HepG2 (cell line): ENCODE data around the gene TOR1AIP1. TPM values are rescaled to one million over a fixed set of nuclear protein-coding genes. Genes with fewer than 3 reads are reported as not detected.

Source experiments
- ADNP ChIP-seq: sonication (generic); formaldehyde crosslinking; IDR thresholded peaks from 2 replicates; pipeline ENCODE4 v1.4.0; 2020; ENCODE audit warnings: missing genetic modification reagents
- ARNT2 ChIP-seq: sonication (generic); formaldehyde crosslinking; IDR thresholded peaks from 2 replicates; pipeline ENCODE4 v1.8.0; 2022; ENCODE audit warnings: mild to moderate bottlenecking, low read depth, missing genetic modification reagents, moderate library complexity
- ATF1 ChIP-seq: IDR thresholded peaks from 2 replicates; pipeline ENCODE4 v1.6.1; 2016; ENCODE audit warnings: mild to moderate bottlenecking, control low read depth
- CEBPB ChIP-seq: IDR thresholded peaks from 2 replicates; pipeline ENCODE4 v1.6.1; 2011; ENCODE audit warnings: low read depth, low read length, improper control_type of control experiment, borderline replicate concordance
- HDAC1 ChIP-seq: sonication (generic); formaldehyde crosslinking; IDR thresholded peaks from 2 replicates; pipeline ENCODE4 v1.5.1; 2020; ENCODE audit warnings: mild to moderate bottlenecking, missing genetic modification reagents
- HNRNPH1 ChIP-seq: fragments of 200-400 bp; formaldehyde crosslinking; optimal IDR thresholded peaks from 2 replicates; pipeline ENCODE3; 2017; ENCODE audit warnings: mild to moderate bottlenecking, low read depth, low read length
- IRF9 ChIP-seq: sonication (generic); formaldehyde crosslinking; IDR thresholded peaks from 2 replicates; pipeline ENCODE4 v1.8.0; 2022; ENCODE audit warnings: missing genetic modification reagents, mild to moderate bottlenecking, borderline replicate concordance
- MEIS1 ChIP-seq: sonication (generic); formaldehyde crosslinking; IDR thresholded peaks from 2 replicates; pipeline ENCODE4 v1.9.0; 2021; ENCODE audit warnings: mild to moderate bottlenecking, missing genetic modification reagents, moderate library complexity, borderline replicate concordance
- MYPOP ChIP-seq: sonication (generic); formaldehyde crosslinking; IDR thresholded peaks from 2 replicates; pipeline ENCODE4 v1.8.1; 2023; ENCODE audit warnings: mild to moderate bottlenecking, moderate library complexity, missing genetic modification reagents
- SUZ12 ChIP-seq: fragments of 150-350 bp; IDR thresholded peaks from 2 replicates; pipeline ENCODE4 v1.6.1; 2014; ENCODE audit warnings: low read depth, low read length
- U2AF2 ChIP-seq: fragments of 200-400 bp; formaldehyde crosslinking; IDR thresholded peaks from 2 replicates; pipeline ENCODE4 v1.6.1; 2017; ENCODE audit warnings: low read depth, mild to moderate bottlenecking, low read length
- ZBTB10 ChIP-seq: sonication (generic); formaldehyde crosslinking; IDR thresholded peaks from 2 replicates; pipeline ENCODE4 v1.4.0; 2020; ENCODE audit warnings: missing genetic modification reagents, borderline replicate concordance
- ZFP91 ChIP-seq: sonication (generic); formaldehyde crosslinking; IDR thresholded peaks from 2 replicates; pipeline ENCODE4 v1.9.0; 2022; ENCODE audit warnings: missing genetic modification reagents, mild to moderate bottlenecking, borderline replicate concordance
- ZNF207 ChIP-seq: fragments of 450-650 bp; IDR thresholded peaks from 2 replicates; pipeline ENCODE4 v1.6.1; 2016; ENCODE audit warnings: antibody characterized with exemption, borderline replicate concordance
- ZNF317 ChIP-seq: sonication (generic); formaldehyde crosslinking; IDR thresholded peaks from 2 replicates; pipeline ENCODE4 v1.5.0; 2020; ENCODE audit warnings: mild to moderate bottlenecking, missing genetic modification reagents
- ZNF343 ChIP-seq: sonication (generic); formaldehyde crosslinking; IDR thresholded peaks from 2 replicates; pipeline ENCODE4 v1.4.0; 2020; ENCODE audit warnings: mild to moderate bottlenecking, missing genetic modification reagents
- ZNF746 ChIP-seq: sonication (generic); formaldehyde crosslinking; IDR thresholded peaks from 2 replicates; pipeline ENCODE4 v1.8.0; 2022; ENCODE audit warnings: mild to moderate bottlenecking, missing genetic modification reagents
- polyA plus RNA-seq, 8 experiments: library from polyadenylated mRNA; depleted of rRNA in 3 of 8; stranded (reverse) in 7 of 8; unstranded in 1 of 8; fragments of >200 nt; fragmentation: Illumina TruSeq in 4 of 8; extraction: Trizol in 4 of 8; gene quantifications; 2 replicates each; pipeline versions ENCODE4 v1.2.1 to v1.2.3, GENCODE V29; 2011 to 2016; ENCODE audit warnings: low read depth in 4 of 8, missing spikeins in 1 of 8, mixed read lengths in 1 of 8; ENCODE audit not compliant: insufficient read depth in 1 of 8
- total RNA-seq, 5 experiments: library from RNA; depleted of rRNA; stranded (reverse); fragments of >200 nt; fragmentation: Illumina TruSeq; extraction: Trizol; gene quantifications; 2 replicates each; pipeline ENCODE4 v1.2.3, GENCODE V29; 2016; ENCODE audit warnings: low read depth in 1 of 5

Gene TOR1AIP1
- total and polyA plus RNA-seq, 2 of the 13 experiments (the other 11 are each of a cell fraction or from before 2014, with no cell fraction given), result 15.6 to 29.0 TPM

GRCh38 chr1:179877586-179878265, 4.4 kb upstream of the TOR1AIP1 start, which contains the start of gene TOR1AIP2 (continued):
- TF ChIP-seq ZFP91 (CRISPR knock-in tag) (peak; percentile 35; the same call in 1 of the 2 replicates), ZNF746 (CRISPR knock-in tag) (no peak), HDAC1 (CRISPR knock-in tag) (0 out of 2 replicates have a peak, but pooled peaks have one; percentile 23), CEBPB (no peak), ZBTB10 (CRISPR knock-in tag) (no peak), ARNT2 (CRISPR knock-in tag) (no peak), HNRNPH1 (no peak), U2AF2 (no peak), MYPOP (CRISPR knock-in tag) (0 out of 2 replicates have a peak, but pooled peaks have one; percentile 53), ZNF317 (CRISPR knock-in tag) (0 out of 2 replicates have a peak, but pooled peaks have one; percentile 15), ATF1 (CRISPR knock-in tag) (peak; percentile 81), MEIS1 (CRISPR knock-in tag) (peak; percentile 50; the same call in 1 of the 2 replicates), ZNF207 (no peak), ZNF343 (CRISPR knock-in tag) (no peak), IRF9 (0 out of 2 replicates have a peak, but pooled peaks have one; percentile 46), ADNP (CRISPR knock-in tag) (no peak), SUZ12 (peak; percentile 71)
